ENCODE measurements around the gene TNS3. TPM values are rescaled to one million over a fixed set of nuclear protein-coding genes. Genes with fewer than 3 reads are reported as not detected.

TNS3 gene
- total RNA-seq, 1 donor from 2014 or later = 40.8 TPM

DNA sequence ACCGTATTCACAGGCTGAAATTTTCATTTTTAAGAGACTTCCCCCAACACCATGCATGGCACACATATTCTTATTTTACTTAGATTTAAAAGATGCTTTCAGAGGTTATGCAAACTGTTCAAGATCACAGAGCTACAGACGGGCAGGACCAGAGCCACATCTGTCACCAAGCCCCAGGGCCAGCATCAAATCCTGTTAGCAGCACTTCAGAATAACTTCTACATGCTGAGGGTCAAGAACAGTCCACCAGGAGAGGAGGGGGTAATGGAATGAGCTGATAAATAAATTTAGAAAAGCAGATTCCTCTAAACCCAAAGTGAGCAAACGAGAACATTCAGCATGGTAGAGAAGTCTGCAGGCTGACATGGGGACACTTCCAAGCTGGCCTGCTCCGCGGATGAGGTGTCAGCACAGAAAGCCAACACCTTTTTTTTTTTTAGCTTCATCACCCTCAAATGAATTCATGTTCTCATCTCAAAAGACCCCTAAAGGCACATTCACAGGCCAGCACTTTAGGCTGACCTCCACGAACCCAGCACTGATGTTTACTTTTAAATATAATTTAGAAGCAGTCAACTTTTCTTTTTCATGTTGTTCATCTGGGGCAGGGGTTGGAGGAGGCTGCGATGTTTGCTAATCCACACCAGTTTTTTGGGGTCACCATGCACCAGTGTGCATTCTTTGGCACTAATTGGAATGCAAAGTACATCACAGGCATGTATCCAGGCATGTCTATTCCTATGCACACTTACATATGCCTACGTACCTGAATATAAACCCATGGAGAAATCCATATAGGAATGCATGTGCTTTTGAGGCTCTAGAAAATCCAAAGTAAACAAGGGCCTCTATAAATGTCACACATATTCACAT is 249.0 kb downstream of the TNS3 start:
- DNase-seq (ENCODE audit: low read depth) = no peak
- TF ChIP-seq, protein P1, sequence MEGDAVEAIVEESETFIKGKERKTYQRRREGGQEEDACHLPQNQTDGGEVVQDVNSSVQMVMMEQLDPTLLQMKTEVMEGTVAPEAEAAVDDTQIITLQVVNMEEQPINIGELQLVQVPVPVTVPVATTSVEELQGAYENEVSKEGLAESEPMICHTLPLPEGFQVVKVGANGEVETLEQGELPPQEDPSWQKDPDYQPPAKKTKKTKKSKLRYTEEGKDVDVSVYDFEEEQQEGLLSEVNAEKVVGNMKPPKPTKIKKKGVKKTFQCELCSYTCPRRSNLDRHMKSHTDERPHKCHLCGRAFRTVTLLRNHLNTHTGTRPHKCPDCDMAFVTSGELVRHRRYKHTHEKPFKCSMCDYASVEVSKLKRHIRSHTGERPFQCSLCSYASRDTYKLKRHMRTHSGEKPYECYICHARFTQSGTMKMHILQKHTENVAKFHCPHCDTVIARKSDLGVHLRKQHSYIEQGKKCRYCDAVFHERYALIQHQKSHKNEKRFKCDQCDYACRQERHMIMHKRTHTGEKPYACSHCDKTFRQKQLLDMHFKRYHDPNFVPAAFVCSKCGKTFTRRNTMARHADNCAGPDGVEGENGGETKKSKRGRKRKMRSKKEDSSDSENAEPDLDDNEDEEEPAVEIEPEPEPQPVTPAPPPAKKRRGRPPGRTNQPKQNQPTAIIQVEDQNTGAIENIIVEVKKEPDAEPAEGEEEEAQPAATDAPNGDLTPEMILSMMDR (conservative IDR thresholded peaks at IDR 0.05; ENCODE audit: low read depth, low read length) = no peak
- H3K4me3 ChIP-seq (ENCODE audit: low read depth, low read length) = no peak overlapping the region

DNA sequence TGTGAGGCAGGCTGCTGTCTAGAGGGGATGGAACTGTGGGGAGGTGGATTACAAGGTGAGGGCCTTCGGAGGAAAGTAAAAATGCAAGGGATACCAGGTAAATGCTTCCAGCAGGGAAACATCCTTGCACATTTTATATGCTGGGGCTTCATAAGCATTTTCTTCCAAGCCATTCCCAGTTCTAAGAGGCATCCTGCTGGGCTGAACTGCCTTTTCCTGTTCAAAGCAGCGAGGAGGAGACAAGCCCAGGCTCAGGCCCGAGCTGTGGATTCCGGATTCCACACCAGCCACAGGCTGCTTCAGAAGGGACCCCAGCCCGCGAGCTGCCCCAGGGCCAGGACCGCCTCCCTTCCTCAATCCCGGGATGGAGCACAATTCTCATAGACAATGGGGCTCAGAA is 249.7 kb downstream of the TNS3 start:
- no peak for DNase-seq (ENCODE audit: low read depth)
- TF ChIP-seq, protein P1 (conservative IDR thresholded peaks at IDR 0.05; ENCODE audit: low read depth, low read length) = no peak
- no peak overlapping the region for H3K4me3 ChIP-seq (ENCODE audit: low read depth, low read length)

DNA sequence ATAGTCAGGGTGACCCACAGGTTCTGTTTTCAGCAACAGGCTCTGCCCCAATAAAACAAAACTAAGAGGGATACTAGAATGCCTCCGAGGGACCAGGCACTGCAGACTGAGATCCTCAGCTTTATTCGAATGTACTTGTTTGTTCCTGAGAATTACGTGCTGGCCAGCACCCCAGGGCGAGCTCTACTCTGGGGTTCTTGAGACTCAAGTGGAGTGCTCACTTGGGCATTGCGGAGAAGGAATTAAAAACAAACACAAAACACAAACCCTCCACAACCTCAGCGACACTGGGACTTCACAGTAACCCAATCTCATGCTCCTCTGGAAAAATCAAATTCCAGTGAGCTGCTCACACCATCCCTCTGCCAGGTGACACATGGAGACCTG is 250.7 kb downstream of the TNS3 start:
- no peak for DNase-seq (ENCODE audit: low read depth)
- H3K4me3 ChIP-seq (ENCODE audit: low read depth, low read length) = no peak overlapping the region
- TF ChIP-seq, protein P1 (conservative IDR thresholded peaks at IDR 0.05; ENCODE audit: low read depth, low read length) = no peak

DNA sequence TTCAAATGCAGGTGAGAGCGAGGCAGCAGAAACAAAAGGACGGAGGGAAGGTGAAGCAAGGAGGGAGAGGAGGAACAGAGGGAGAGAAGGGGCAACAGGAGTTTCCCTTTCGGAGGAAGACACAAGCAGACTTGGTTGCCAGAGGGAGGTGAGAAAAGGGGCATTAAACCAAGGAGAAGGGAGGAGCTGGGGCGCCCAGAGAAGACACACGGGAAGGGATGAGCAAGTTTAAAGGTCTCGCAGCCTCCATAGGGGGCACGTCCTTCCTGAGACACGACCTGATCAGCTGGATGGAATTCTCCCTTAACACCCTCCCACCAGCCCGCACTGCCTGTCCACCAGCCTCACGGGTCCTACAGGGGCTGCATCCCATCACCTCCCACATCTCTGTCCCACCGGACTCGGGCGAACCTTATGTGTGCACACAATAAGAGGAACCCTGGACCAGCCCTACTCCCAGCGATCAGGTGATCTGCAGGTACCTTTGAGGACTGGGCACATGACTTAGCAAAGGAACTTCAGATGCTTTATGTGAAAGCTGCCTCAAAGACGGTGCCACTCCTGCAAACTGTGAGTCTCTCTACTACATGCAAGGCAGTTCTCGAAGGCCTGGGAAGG is 251.2 kb downstream of the TNS3 start:
- no peak for DNase-seq (ENCODE audit: low read depth)
- TF ChIP-seq, protein P1 (conservative IDR thresholded peaks at IDR 0.05; ENCODE audit: low read depth, low read length) = no peak

DNA sequence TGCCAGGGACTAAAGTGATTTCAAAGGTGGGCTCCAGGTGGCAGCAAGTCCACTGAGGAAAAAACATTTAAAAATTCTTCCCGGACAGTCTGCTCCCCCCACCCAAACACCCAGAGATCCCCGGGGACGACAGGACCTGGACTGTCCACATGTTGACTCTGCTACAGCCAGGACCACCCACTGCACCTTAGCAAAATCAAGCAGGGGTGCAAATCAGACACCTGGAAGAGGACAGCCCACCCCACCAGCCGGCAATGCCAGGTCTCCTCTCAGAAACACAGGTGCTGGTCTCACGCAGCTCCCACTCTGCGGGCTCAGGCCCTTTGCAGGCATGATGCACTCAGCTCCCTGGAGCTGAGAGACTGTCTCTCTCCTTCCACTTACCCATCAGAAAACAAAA is 251.9 kb downstream of the TNS3 start:
- H3K4me3 ChIP-seq (ENCODE audit: low read depth, low read length) = no peak overlapping the region
- no peak for DNase-seq (ENCODE audit: low read depth)
- TF ChIP-seq, protein P1 (conservative IDR thresholded peaks at IDR 0.05; ENCODE audit: low read depth, low read length) = no peak

More for the DNA sequence above, 251.2 kb downstream of the TNS3 start:
- H3K4me3 ChIP-seq (ENCODE audit: low read depth, low read length) = no peak overlapping the region

DNA sequence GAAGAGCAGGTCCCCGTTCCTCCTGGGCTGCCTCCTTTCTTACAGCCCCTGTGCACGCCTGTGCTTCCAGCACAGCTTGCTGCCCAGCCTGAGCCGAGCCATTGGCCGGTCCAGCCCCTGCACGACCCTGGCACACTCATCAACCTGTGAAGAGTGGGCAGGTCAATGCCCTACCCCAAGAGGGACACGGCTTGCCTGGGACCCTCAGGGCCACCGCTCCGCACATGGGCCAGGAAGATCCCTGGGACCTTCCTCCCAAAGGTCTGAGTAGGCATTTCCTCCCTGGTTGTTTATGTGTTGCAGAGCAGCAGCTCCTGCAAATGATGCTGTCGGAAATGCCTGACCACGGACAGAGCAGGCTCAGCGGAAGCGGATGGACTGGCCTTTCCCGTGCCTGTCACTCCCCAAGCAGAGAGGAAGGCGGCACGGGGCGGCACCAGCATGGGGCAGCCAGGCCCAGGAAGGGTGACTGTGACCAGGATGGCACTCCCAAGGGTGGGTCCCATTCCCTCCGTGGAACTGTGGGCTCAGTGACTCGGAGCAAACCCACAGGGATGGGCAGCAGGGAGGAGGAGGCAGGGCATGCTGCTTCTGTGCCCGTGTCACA is 252.5 kb downstream of the TNS3 start:
- H3K4me3 ChIP-seq (ENCODE audit: low read depth, low read length) = no peak overlapping the region
- no peak for DNase-seq (ENCODE audit: low read depth)
- TF ChIP-seq, protein P1 (conservative IDR thresholded peaks at IDR 0.05; ENCODE audit: low read depth, low read length) = no peak
